ENCODE data around the gene INTS3. TPM values are rescaled to one million over a fixed set of nuclear protein-coding genes. Genes with fewer than 3 reads are reported as not detected.

The INTS3 gene
- total and polyA plus RNA-seq, 2 of the 8 experiments (the other 6 are each of a cell fraction or from before 2014, with no cell fraction given): 66.8 to 93.2 TPM

DNA sequence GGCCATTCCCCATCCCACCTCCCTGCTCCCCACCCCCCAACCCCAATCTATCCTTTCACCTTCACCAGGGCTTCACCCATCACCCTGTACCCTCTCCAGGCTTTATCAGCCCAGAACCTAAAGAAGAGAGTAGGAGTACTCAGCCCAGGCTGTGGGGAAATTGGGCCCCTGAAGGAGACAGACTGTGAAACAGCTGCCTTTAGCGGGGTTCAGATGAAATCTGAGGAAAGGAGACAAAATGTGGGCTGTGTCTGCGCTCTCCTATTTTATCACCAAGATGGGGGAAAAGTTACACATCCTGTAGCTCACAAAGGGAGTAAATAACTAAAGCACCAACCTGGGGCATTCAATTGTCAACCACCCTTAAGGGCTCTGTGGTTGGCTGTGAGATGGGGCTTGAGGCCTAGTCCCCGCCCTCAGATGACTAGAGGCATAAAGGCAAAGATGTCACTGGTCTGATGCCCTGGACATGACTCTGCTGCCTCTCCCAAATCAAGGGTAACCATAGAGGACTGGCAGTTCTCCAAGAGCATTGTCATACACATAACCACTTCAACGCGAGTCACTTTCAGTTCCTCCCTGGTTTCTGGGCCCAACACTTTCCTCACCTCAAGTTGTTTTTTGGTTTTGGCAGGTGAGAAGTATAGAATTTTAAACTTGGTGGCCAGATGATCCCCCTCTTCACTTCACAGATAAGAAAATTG, 77.3 kb downstream of the INTS3 start (continued):
- TF ChIP-seq, protein P1, sequence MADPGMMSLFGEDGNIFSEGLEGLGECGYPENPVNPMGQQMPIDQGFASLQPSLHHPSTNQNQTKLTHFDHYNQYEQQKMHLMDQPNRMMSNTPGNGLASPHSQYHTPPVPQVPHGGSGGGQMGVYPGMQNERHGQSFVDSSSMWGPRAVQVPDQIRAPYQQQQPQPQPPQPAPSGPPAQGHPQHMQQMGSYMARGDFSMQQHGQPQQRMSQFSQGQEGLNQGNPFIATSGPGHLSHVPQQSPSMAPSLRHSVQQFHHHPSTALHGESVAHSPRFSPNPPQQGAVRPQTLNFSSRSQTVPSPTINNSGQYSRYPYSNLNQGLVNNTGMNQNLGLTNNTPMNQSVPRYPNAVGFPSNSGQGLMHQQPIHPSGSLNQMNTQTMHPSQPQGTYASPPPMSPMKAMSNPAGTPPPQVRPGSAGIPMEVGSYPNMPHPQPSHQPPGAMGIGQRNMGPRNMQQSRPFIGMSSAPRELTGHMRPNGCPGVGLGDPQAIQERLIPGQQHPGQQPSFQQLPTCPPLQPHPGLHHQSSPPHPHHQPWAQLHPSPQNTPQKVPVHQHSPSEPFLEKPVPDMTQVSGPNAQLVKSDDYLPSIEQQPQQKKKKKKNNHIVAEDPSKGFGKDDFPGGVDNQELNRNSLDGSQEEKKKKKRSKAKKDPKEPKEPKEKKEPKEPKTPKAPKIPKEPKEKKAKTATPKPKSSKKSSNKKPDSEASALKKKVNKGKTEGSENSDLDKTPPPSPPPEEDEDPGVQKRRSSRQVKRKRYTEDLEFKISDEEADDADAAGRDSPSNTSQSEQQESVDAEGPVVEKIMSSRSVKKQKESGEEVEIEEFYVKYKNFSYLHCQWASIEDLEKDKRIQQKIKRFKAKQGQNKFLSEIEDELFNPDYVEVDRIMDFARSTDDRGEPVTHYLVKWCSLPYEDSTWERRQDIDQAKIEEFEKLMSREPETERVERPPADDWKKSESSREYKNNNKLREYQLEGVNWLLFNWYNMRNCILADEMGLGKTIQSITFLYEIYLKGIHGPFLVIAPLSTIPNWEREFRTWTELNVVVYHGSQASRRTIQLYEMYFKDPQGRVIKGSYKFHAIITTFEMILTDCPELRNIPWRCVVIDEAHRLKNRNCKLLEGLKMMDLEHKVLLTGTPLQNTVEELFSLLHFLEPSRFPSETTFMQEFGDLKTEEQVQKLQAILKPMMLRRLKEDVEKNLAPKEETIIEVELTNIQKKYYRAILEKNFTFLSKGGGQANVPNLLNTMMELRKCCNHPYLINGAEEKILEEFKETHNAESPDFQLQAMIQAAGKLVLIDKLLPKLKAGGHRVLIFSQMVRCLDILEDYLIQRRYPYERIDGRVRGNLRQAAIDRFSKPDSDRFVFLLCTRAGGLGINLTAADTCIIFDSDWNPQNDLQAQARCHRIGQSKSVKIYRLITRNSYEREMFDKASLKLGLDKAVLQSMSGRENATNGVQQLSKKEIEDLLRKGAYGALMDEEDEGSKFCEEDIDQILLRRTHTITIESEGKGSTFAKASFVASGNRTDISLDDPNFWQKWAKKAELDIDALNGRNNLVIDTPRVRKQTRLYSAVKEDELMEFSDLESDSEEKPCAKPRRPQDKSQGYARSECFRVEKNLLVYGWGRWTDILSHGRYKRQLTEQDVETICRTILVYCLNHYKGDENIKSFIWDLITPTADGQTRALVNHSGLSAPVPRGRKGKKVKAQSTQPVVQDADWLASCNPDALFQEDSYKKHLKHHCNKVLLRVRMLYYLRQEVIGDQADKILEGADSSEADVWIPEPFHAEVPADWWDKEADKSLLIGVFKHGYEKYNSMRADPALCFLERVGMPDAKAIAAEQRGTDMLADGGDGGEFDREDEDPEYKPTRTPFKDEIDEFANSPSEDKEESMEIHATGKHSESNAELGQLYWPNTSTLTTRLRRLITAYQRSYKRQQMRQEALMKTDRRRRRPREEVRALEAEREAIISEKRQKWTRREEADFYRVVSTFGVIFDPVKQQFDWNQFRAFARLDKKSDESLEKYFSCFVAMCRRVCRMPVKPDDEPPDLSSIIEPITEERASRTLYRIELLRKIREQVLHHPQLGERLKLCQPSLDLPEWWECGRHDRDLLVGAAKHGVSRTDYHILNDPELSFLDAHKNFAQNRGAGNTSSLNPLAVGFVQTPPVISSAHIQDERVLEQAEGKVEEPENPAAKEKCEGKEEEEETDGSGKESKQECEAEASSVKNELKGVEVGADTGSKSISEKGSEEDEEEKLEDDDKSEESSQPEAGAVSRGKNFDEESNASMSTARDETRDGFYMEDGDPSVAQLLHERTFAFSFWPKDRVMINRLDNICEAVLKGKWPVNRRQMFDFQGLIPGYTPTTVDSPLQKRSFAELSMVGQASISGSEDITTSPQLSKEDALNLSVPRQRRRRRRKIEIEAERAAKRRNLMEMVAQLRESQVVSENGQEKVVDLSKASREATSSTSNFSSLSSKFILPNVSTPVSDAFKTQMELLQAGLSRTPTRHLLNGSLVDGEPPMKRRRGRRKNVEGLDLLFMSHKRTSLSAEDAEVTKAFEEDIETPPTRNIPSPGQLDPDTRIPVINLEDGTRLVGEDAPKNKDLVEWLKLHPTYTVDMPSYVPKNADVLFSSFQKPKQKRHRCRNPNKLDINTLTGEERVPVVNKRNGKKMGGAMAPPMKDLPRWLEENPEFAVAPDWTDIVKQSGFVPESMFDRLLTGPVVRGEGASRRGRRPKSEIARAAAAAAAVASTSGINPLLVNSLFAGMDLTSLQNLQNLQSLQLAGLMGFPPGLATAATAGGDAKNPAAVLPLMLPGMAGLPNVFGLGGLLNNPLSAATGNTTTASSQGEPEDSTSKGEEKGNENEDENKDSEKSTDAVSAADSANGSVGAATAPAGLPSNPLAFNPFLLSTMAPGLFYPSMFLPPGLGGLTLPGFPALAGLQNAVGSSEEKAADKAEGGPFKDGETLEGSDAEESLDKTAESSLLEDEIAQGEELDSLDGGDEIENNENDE (IDR thresholded peaks at IDR 0.05; ENCODE audit: insufficient replicate concordance, low read length): no peak
- TF ChIP-seq ZNF274 (IDR thresholded peaks at IDR 0.05; ENCODE audit: borderline replicate concordance, extremely low read depth, low read length) (no peak), CBX8 (IDR thresholded peaks at IDR 0.05; ENCODE audit: borderline replicate concordance, low read depth, low read length) (no peak), PHF8 (conservative IDR thresholded peaks at IDR 0.05; ENCODE audit: low read depth, low read length) (no peak)
- TF ChIP-seq, protein P2, sequence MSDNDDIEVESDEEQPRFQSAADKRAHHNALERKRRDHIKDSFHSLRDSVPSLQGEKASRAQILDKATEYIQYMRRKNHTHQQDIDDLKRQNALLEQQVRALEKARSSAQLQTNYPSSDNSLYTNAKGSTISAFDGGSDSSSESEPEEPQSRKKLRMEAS (IDR thresholded peaks at IDR 0.05): no peak
- TF ChIP-seq, protein P3, sequence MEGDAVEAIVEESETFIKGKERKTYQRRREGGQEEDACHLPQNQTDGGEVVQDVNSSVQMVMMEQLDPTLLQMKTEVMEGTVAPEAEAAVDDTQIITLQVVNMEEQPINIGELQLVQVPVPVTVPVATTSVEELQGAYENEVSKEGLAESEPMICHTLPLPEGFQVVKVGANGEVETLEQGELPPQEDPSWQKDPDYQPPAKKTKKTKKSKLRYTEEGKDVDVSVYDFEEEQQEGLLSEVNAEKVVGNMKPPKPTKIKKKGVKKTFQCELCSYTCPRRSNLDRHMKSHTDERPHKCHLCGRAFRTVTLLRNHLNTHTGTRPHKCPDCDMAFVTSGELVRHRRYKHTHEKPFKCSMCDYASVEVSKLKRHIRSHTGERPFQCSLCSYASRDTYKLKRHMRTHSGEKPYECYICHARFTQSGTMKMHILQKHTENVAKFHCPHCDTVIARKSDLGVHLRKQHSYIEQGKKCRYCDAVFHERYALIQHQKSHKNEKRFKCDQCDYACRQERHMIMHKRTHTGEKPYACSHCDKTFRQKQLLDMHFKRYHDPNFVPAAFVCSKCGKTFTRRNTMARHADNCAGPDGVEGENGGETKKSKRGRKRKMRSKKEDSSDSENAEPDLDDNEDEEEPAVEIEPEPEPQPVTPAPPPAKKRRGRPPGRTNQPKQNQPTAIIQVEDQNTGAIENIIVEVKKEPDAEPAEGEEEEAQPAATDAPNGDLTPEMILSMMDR (IDR thresholded peaks at IDR 0.05; ENCODE audit: control extremely low read depth in 1 of 3, insufficient read depth in 1 of 3, low read depth in 1 of 3, low read length in 3 of 3): no peak

All from H1 (cell line).